Nephron progenitor cell (in vitro differentiated cells): Measurements from ENCODE around the gene STRN4.

Experiments
- DNase-seq: peaks from one replicate; pipeline ENCODE4 v3.0.0; 2021
- H3K27ac Mint-ChIP-seq: 2 replicates; pipeline ENCODE4 v1.8.0; 2021; ENCODE audit warnings: mild to moderate bottlenecking, moderate library complexity, mixed read lengths
- H3K27me3 Mint-ChIP-seq: 2 replicates; pipeline ENCODE4 v1.8.0; 2021; ENCODE audit warnings: mild to moderate bottlenecking, low read depth, mixed read lengths; ENCODE audit not compliant: poor library complexity
- H3K36me3 Mint-ChIP-seq: 2 replicates; pipeline ENCODE4 v1.8.0; 2021; ENCODE audit warnings: low read depth, mixed read lengths
- H3K4me1 Mint-ChIP-seq: 2 replicates; pipeline ENCODE4 v1.8.0; 2021; ENCODE audit warnings: mixed read lengths
- H3K4me3 Mint-ChIP-seq: 2 replicates; pipeline ENCODE4 v1.8.0; 2021; ENCODE audit warnings: mild to moderate bottlenecking, moderate library complexity, mixed read lengths
- H3K9me3 Mint-ChIP-seq: 2 replicates; pipeline ENCODE4 v1.8.0; 2021; ENCODE audit warnings: mild to moderate bottlenecking, moderate library complexity, mixed read lengths
- CTCF ChIP-seq: fragments of 200-600 bp; sonication (generic); IDR thresholded peaks from 2 replicates; pipeline ENCODE4 v1.5.0; 2021; ENCODE audit warnings: antibody characterized with exemption

STRN4 gene

GRCh38 chr19:46759206-46759605 lies 13.0 kb upstream of the STRN4 start:
- no peak for DNase-seq
- no peak overlapping the region for H3K4me3 Mint-ChIP-seq
- H3K36me3 Mint-ChIP-seq = peaks cover 14% of the 10 kb centered on the region
- TF ChIP-seq CTCF = no peak
- H3K9me3 Mint-ChIP-seq = no peaks in the 10 kb centered on the region
- no peak overlapping the region for H3K27ac Mint-ChIP-seq
- H3K4me1 Mint-ChIP-seq = peaks cover 9% of the 10 kb centered on the region
- no peaks in the 10 kb centered on the region for H3K27me3 Mint-ChIP-seq

GRCh38 chr19:46756544-46756888 lies 10.3 kb upstream of the STRN4 start:
- H3K4me1 Mint-ChIP-seq = peaks cover 9% of the 10 kb centered on the region
- no peak overlapping the region for H3K4me3 Mint-ChIP-seq
- TF ChIP-seq CTCF = no peak
- H3K27me3 Mint-ChIP-seq = no peaks in the 10 kb centered on the region
- no peak overlapping the region for H3K27ac Mint-ChIP-seq
- H3K9me3 Mint-ChIP-seq = no peaks in the 10 kb centered on the region
- H3K36me3 Mint-ChIP-seq = peaks cover 24% of the 10 kb centered on the region
- DNase-seq = no peak

GRCh38 chr19:46755853-46756543 lies 9.7 kb upstream of the STRN4 start:
- no peaks in the 10 kb centered on the region for H3K27me3 Mint-ChIP-seq
- peaks cover 9% of the 10 kb centered on the region for H3K4me1 Mint-ChIP-seq
- no peak for DNase-seq
- TF ChIP-seq CTCF = no peak
- no peak overlapping the region for H3K4me3 Mint-ChIP-seq
- H3K36me3 Mint-ChIP-seq = peaks cover 24% of the 10 kb centered on the region
- no peaks in the 10 kb centered on the region for H3K9me3 Mint-ChIP-seq
- no peak overlapping the region for H3K27ac Mint-ChIP-seq

- no peak overlapping the region for H3K4me3 Mint-ChIP-seq
- peaks cover 32% of the 10 kb centered on the region for H3K36me3 Mint-ChIP-seq
- peak overlapping the region; percentile 91 for H3K27ac Mint-ChIP-seq
- peaks cover 9% of the 10 kb centered on the region for H3K4me1 Mint-ChIP-seq
- H3K27me3 Mint-ChIP-seq = no peaks in the 10 kb centered on the region
- DNase-seq = no peak
- no peaks in the 10 kb centered on the region for H3K9me3 Mint-ChIP-seq
- TF ChIP-seq CTCF = no peak
Observed at GRCh38 chr19:46755077-46755852, 9.0 kb upstream of the STRN4 start.

GRCh38 chr19:46753420-46754155 lies 7.3 kb upstream of the STRN4 start:
- Mint-ChIP-seq H3K27me3 (no peaks in the 10 kb centered on the region), H3K36me3 (peaks cover 43% of the 10 kb centered on the region), H3K4me1 (no peaks in the 10 kb centered on the region), H3K27ac (peak overlapping the region; percentile 47), H3K4me3 (no peak overlapping the region), H3K9me3 (no peaks in the 10 kb centered on the region)
- DNase-seq = peak; percentile 48
- peak; percentile 17 for TF ChIP-seq CTCF
